GM19438 (cell line): ENCODE results near the gene ART3.

Source experiments
- ATAC-seq: cut with Tn5 transposase; IDR thresholded peaks from one replicate; pipeline ENCODE4 v1.9.1; 2021; ENCODE audit warnings: low read depth; ENCODE audit not compliant: unreplicated experiment

Gene ART3

GRCh38 chr4:76144546-76144945, 70.0 kb downstream of the ART3 start:
- ATAC-seq = no peak

- peak; percentile 45 for ATAC-seq
Observed at GRCh38 chr4:76147454-76148141, 73.1 kb downstream of the ART3 start.

- ATAC-seq = peak; percentile 98
Observed at GRCh38 chr4:76148142-76148865, 73.8 kb downstream of the ART3 start, which contains the start of gene NUP54. Gene NUP54 (minus strand): TSS chr4:76148397. CDS start chr4:76148374, 23 bp downstream.

- ATAC-seq = no peak
Observed at GRCh38 chr4:76153356-76153755, 78.8 kb downstream of the ART3 start.

- ATAC-seq = no peak
Observed at GRCh38 chr4:76155979-76156378, 81.5 kb downstream of the ART3 start.

GRCh38 chr4:76156635-76157034, 82.1 kb downstream of the ART3 start:
- no peak for ATAC-seq

GRCh38 chr4:76160355-76160754, 85.8 kb downstream of the ART3 start:
- ATAC-seq = no peak
